ENCODE results near the gene WTAP. TPM values are rescaled to one million over a fixed set of nuclear protein-coding genes. Genes with fewer than 3 reads are reported as not detected.
A peak's percentile ranks its signal among the peaks of the same experiment; 100 is the strongest.

The WTAP gene
- total RNA-seq, 1 experiment from 2014 or later: 142 TPM

- H3K36me3 Mint-ChIP-seq (ENCODE audit: insufficient read depth, unreplicated experiment): peaks cover 99% of the 10 kb centered on the region
- peak overlapping the region; percentile 82 for H3K27ac Mint-ChIP-seq (ENCODE audit: low read depth, unreplicated experiment)
- TF ChIP-seq CTCF (IDR thresholded peaks at IDR 0.05; ENCODE audit: unreplicated experiment): no peak
- intact Hi-C loops (cut with micrococcal nuclease): no loop called here
- POLR2A ChIA-PET: interaction anchor here (0.7 to 4.6 kb wide), 9 partner anchors 10 to 94 kb away, joined by 3 to 59 read pairs (median 6); partner anchors contain the start of genes MRPL18, TCP1 and WTAP
- H3K9me3 Mint-ChIP-seq (ENCODE audit: unreplicated experiment): no peaks in the 10 kb centered on the region
- H3K4me3 Mint-ChIP-seq (ENCODE audit: unreplicated experiment): peak overlapping the region; percentile 88
- peak; percentile 14 for DNase-seq (ENCODE audit: unreplicated experiment)
- CTCF ChIA-PET: interaction anchor here (1.0 to 1.1 kb wide), 2 partner anchors 78 to 93 kb away, joined by 3 read pairs; no protein-coding TSS in a partner anchor
- no peaks in the 10 kb centered on the region for H3K27me3 Mint-ChIP-seq (ENCODE audit: insufficient read depth, unreplicated experiment)
- H3K4me1 Mint-ChIP-seq (ENCODE audit: insufficient read depth, unreplicated experiment): peaks cover 28% of the 10 kb centered on the region
- BruUV-seq (replicated peaks): TSS peak; percentile 75
Observed at GRCh38 chr6:159761129-159761872, 34.0 kb downstream of the WTAP start.

GRCh38 chr6:159761873-159762680 is 34.8 kb downstream of the WTAP start, which contains the start of gene ACAT2:
ACAT2 (plus strand) TSS chr6:159762045; CDS start chr6:159762088, 43 bp downstream.
- no peaks in the 10 kb centered on the region for H3K27me3 Mint-ChIP-seq (ENCODE audit: insufficient read depth, unreplicated experiment)
- CTCF ChIA-PET: interaction anchor here (1.0 kb wide), 1 partner anchor 78 kb away, joined by 3 read pairs; no protein-coding TSS in a partner anchor
- no peaks in the 10 kb centered on the region for H3K9me3 Mint-ChIP-seq (ENCODE audit: unreplicated experiment)
- no peak for TF ChIP-seq CTCF (IDR thresholded peaks at IDR 0.05; ENCODE audit: unreplicated experiment)
- BruUV-seq (replicated peaks): no TSS peak
- intact Hi-C loops (cut with micrococcal nuclease): loop anchor here (2.0 kb wide), 1 partner anchor 71 kb away; no protein-coding TSS in a partner anchor
- POLR2A ChIA-PET: interaction anchor here (0.6 to 4.6 kb wide), 5 partner anchors 13 to 101 kb away, joined by 3 to 59 read pairs (median 6); partner anchors contain the start of genes MRPL18, TCP1 and WTAP
- DNase-seq (ENCODE audit: unreplicated experiment): peak; percentile 96
- H3K36me3 Mint-ChIP-seq (ENCODE audit: insufficient read depth, unreplicated experiment): peaks cover 99% of the 10 kb centered on the region
- peaks cover 28% of the 10 kb centered on the region for H3K4me1 Mint-ChIP-seq (ENCODE audit: insufficient read depth, unreplicated experiment)
- peak within 1 kb of the TSS; percentile 82 for H3K27ac Mint-ChIP-seq (ENCODE audit: low read depth, unreplicated experiment)
- peak within 1 kb of the TSS; percentile 88 for H3K4me3 Mint-ChIP-seq (ENCODE audit: unreplicated experiment)

GRCh38 chr6:159762681-159763293 is 35.5 kb downstream of the WTAP start:
- Mint-ChIP-seq H3K9me3 (ENCODE audit: unreplicated experiment) (no peaks in the 10 kb centered on the region), H3K4me1 (ENCODE audit: insufficient read depth, unreplicated experiment) (peaks cover 28% of the 10 kb centered on the region), H3K4me3 (ENCODE audit: unreplicated experiment) (peak overlapping the region; percentile 88), H3K36me3 (ENCODE audit: insufficient read depth, unreplicated experiment) (peaks cover 99% of the 10 kb centered on the region), H3K27me3 (ENCODE audit: insufficient read depth, unreplicated experiment) (no peaks in the 10 kb centered on the region), H3K27ac (ENCODE audit: low read depth, unreplicated experiment) (peak overlapping the region; percentile 82)
- ChIA-PET POLR2A (interaction anchor here (0.5 to 4.6 kb wide), 6 partner anchors 11 to 1053 kb away, joined by 3 to 44 read pairs (median 3); partner anchors contain the start of genes MRPL18, SOD2 and TCP1), CTCF (interaction anchor here (0.6 to 1.2 kb wide), 2 partner anchors 30 to 73 kb away, joined by 3 read pairs; no protein-coding TSS in a partner anchor)
- intact Hi-C loops (cut with micrococcal nuclease): loop anchor here (2.0 kb wide), 1 partner anchor 72 kb away; no protein-coding TSS in a partner anchor
- peak; percentile 8 for DNase-seq (ENCODE audit: unreplicated experiment)
- TF ChIP-seq CTCF (IDR thresholded peaks at IDR 0.05; ENCODE audit: unreplicated experiment): no peak
- BruUV-seq (replicated peaks): TSS peak; percentile 3
